NCI-H2227 (cell line): ENCODE results near the gene NHERF2.

ENCODE experiments used
- DNase-seq: peaks from one replicate; lab custom pipeline; 2025; ENCODE audit not compliant: unreplicated experiment; lab: John Stamatoyannopoulos, UW

NHERF2 gene

DNA sequence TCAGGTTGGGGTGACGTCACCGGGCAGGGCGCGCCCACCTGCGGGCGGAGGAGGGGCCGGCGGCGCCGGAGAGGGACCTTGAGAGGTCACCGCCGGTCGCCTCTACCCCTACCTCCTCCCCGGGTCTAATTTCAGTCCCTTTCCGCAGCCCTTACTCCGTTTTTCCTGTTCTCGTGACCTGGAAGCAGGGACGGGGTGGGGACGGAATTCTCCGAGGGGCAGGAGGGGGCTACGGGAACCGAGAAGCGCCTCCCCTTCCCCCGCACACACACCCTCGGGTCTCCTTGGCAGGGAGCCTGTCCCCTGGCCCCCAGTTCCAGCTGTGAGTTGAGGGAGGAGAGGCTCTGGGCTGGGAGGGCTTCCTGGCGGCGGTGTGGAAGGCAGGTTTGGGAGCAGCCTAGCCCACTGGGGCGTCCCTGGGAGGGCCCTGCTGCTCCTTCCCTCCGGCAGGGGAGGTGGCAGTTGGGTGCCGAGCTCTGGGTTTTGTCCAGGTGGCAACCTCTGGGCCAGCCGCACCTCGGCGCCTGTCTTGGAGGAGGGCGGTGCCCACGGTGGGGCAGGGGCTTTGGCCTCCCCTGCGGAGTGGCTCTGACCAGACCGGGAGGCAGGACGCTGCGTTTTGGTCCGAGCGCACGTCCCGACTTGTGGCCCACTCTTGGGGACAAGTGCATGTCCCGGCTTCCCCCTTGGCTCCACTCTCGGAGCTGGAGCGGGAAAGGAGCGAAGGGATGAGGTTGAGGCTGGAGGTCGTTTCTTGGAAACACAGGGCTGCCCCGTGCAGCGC lies 36.2 kb upstream of the NHERF2 start:
- peak; percentile 76 for DNase-seq

DNA sequence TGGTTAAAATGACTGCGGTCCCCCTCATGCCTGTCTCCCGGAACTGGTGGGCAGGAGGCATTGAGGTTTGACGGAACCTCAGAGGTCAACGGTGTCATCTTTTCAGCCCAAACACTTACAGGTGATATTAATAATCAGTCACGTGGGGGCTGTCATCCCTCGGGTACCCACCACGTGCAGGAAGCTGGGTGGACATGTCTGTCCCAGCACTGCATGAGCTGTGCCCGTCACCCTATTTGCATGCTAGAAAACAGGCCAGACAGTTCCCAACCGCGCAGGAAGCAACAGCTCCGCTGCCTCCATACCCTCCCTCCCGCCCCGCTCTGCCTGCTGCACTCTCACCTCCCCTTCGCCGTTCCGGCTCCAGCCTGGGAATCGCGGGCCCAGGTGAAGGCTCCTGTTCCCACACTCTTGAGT lies 35.6 kb upstream of the NHERF2 start:
- DNase-seq, result no peak

DNA sequence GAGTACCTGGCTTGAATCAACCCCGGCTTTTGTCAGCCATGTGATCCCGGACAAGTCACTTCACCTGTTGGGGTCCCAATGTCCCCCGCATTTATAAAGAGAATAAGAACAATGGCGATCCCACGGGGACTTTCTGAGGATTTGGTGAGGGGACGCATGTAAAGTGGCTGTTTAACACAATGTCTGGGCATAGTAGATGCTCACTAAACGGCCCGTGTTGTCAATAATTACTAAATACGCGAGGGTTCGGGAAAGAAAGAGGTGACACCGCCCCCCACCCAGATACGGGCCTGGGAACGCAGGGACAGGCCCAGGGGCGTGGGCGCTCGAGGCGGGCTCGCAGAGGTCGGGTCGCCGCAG lies 35.1 kb upstream of the NHERF2 start:
- DNase-seq, result no peak

DNA sequence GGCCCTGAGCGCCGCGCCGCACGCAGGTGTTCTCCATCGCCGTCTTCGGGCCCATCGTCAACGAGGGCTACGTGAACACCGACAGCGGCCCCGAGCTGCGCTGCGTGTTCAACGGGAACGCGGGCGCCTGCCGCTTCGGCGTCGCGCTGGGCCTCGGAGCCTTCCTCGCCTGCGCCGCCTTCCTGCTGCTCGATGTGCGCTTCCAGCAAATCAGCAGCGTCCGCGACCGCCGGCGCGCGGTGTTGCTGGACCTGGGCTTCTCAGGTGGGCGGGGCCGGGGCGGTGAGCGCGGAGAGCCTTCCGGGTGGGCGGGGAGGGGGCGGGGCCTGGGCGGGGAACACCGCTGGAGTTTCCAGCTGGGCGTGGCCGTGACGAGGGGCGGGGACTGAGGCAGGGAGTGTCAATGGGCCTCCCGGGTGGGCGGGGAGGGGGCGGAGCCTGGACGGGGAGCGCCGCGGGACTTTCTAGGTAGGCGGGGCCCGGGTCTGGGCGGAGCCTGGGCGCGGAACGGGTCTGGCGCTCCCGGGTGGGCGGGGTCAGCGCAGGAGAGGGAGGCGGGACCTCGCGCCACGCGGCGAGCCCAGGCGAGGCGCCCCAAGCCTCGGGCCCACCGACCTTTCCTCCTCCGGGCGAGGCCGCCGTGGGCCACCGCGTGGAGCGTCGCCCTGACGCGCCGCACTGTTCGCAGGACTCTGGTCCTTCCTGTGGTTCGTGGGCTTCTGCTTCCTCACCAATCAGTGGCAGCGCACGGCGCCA lies 34.6 kb upstream of the NHERF2 start:
- no peak for DNase-seq

DNA sequence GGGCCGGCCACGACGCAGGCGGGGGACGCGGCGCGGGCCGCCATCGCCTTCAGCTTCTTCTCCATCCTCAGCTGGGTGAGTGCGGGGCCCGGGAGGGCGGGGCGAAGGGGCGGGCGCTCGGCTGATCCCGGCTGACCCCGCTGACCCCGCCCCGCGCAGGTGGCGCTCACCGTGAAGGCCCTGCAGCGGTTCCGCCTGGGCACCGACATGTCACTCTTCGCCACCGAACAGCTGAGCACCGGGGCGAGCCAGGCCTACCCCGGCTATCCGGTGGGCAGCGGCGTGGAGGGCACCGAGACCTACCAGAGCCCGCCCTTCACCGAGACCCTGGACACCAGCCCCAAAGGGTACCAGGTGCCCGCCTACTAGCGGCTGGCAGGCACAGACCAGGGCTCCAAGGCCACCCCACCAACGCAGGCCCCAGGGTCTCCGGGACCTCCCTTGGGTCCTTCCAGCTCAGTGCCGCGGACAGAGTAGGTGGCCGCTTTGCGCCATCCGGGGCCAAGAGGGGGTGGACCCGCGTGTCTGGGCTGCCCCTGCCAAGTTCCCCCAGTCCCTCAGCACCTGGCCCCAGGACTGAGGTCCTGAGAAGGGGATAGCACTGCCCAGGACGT lies 33.9 kb upstream of the NHERF2 start:
- no peak for DNase-seq

DNA sequence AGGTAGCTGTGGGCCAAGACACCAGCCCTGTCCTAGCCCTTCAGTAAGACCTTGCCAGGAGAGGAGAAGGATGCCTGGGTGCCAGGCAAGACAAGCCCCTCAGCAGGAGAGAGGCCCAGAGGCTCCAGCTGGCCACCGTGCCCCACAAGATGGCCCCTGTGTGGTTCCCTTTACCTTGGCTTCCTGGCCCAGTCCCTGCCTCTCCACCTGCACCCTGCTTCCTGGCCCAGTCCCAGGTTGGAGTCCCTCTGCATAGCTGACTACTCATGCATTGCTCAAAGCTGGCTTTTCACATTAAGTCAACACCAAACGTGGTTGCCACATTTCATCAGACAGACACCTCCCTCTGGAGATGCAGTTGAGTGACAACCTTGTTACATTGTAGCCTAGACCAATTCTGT lies 33.0 kb upstream of the NHERF2 start:
- DNase-seq, result no peak

DNA sequence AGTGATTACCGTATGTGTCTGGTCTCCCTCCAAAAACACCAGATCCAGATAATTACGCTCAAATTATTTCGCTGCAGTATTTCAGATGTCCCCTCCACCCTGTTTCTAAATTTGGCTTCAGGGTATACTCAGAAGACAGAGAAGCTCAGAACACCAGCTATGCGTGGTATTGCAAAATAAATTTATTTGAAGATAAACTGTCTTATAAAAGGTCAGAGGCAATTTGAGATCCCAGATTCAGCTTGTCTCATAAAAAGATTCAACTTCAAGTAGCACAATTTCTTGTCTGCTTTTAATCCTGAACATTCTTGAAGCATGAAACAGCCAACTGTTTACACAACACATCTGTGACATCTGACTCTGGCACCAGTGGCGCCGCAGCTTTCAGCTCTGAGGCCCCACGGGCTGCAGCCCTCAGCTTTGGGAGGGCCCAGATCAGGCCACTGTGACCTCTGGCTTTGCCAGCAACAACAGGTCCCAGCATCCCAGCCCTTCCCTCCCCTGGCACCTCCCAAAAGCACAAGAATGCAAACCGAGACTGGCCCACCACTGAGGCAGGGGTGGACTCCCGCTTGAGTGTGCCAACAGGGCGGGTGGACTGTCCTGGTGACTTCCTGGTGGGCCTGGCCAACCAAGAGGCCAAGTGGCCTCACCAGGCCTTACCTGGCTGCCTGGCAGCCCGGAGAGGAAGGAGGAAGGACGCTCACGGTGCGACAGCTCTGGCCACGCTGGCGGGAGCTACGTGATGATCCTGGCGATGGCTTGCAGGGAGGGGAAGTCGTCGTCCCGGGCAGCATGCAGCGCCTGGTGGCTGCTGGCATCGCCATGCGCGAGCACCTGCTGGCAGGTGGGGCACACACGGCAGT lies 29.0 kb upstream of the NHERF2 start:
- DNase-seq, result no peak

DNA sequence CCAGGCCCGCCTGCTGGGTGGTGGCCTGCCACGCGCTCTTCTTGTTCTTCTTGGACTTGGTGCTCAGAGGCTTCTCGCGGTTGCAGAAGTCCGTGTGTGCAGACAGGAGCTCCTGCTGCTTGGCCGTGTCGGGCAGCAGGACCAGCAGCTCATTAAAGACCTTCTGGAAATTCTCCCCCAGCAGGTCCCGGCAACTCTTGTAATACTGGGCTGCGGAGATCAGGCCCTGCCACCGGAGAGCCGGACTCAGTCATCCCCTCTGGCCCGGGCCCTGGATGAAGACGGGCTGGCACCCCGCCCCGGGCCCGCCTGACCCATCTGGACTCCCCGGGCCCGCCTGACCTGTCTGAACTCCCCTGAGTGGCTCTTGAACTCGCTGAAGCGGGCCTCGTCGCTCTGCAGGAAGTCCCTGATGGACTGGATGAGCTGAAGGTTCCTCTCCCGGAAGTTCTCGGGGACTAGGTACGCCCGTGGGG lies 28.3 kb upstream of the NHERF2 start:
- no peak for DNase-seq

DNA sequence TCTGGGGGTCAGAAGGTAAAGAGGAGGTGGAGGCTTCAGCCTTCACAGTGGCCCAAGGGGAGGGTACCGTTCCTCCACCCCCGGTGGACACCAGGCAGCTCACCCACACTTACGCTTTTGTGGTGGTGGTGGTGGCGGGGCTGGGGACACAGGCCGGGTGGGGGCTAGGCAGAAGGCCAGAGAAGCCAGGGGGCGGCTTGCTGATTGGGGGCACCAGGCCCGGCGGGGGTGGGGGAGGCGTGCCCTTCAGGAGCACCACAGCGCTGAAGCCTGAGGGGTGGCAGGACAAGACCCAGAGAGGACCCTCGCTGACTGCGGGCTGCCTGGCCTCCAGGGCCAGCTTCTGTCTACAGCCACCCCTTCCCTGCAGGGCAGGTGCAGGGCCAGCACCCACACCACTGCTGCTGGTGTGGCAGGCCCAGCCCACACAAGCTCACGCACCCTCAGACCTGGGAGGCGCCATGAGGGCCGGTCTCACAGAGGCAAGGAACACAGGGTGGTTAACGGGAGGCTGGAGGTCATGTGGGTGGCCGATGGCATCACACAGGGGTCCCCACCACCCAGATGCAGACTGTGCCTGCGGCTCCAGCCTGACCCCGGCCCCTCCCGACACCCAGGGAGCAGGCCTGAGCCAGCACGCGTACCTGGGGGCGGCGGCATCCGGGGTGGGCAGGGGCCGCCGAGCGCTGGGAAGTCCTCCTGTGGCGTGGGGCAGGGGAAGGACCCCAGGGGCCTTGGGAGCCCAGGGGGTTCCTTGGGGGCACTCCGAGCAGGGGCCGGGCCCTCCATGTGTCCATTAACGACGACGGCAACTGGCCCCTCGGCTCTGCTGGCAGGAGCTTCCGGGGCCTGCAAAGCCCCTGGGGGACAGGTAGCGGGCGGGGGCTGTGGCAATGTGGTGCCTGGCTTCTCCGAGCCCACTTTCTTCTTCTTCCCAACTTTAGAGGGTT lies 27.6 kb upstream of the NHERF2 start:
- DNase-seq, result no peak

DNA sequence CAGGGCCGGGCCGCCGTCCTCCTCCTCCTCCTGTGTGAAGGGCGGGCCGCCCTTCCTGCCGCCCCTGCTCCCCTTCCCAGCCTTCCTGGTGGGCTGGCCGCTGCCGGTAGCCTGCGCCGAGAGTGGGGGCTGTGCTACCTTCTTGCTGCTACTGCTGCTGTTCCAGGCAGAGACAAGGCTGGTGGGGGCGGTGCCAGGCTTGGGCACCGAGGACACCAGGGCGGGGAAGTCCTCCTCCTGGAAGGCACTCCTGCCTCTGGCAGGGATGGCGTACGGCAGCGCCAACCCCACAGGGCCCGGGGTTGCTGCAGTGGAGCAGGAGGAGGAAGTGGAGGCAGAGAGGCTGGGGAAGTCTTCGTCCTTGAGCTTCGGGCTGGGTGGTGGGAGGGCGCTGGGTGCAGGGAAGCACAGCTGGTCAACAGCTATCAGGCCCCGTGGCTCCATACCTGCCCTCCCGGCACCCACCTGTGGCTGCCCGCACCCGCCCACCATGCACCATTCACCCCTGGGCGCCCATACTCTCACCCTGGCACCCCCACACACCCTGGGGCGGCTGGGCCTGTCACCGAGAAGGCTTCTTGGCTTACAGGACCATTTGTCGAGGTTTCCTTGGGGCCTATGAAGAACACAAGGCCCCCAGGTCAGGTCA lies 26.7 kb upstream of the NHERF2 start:
- DNase-seq, result no peak

DNA sequence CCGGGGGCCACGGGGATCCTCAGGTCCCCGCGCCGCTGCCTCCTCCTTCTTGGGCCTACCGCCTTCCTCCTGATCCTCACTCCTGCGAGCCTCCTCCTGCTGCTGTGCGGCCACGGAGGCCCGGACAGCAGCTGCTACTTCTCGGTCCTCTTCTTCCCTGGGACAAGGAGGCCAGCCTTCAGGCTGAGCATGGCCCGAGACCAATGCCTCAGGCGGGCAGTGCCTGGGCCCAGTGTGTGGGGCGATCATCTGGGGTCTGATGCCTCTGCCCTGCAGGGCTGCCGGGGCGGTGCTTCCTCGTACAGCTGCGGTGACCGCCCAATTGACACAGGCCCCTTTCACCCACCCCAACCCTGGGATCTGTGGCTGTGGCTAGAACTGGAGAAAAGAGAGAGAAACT lies 25.7 kb upstream of the NHERF2 start:
- DNase-seq, result no peak

DNA sequence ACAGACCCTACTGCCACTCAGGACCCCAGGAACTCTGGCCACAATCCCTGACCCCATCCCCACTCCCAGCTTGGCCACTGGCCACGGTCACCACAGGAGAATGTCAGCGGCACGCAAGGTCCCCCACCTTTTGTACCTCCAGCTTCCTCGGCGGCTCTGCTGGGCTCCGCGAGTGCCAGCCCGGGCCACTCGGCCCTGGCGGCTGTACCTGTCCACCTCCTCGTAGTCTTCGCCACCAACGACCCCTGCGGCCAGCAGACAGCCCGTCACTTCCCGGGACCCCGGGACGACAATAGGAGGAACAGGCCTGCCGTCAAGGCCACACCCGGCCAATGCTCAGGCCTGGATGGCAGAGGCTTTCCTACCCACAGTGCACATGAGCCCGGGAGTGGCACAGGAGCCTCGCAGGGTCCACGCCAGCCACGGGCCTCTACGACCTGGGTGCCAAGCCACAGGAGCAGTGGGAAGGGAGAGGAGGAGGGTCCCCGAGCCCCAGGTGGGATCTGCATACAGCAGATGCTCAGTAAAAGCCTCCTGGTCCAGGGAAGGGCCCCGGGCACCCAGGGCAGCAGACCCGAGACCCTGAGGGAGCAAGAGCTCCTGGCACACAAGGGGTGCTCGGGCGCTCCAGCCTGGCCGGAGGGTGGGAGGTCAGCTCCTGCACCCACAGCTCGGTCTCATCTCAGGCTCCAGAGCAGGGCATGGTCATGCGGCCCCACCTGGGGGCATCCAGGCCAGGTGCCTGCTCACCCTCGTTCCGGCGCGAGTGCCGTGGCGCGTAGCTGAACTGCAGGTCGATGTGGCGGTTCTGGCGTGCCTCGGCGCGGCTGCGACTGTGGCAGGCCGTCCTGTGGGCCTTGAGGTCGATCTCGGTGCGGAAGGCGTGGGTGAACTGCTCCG lies 25.0 kb upstream of the NHERF2 start:
- DNase-seq, result no peak

DNA sequence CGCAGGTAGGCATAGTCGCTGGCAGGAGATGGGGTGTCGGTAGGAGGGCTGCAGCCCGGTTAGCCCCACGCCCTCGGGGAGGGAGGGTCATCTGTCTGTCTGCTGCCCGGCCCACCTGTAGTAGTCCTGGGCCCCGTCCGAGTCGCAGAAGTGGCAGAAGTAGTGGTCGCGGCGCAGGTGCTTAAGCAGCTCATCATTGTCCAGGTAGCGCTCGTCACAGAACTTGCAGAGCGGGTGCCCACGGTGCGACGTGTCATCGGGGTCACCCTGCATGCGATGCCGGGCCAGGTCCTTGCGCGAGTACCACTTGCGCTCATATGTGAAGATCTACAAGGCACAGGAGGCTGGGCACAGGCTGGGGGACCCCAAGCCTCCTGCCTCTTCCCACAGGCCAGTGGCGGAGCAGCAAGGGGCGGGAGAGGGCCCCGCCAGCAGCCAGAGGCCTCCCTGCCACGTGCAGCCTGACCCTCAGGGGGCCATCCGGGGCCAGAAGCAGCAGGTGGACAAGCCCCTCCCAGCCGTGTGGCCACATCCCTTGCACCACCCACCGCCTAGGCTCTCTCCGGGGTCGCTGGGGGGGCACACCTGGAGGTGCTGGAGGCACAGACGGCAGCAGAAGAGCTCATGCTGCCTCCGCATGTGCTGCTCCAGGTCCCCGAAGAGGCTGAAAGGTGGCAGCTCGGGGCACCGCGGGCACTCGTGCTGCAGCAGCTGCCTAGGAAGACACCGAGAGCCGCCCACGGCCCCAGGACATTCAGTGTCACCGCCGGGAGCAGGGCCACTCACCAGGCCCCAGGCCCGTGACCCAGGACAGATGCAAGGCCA lies 24.1 kb upstream of the NHERF2 start:
- no peak for DNase-seq

DNA sequence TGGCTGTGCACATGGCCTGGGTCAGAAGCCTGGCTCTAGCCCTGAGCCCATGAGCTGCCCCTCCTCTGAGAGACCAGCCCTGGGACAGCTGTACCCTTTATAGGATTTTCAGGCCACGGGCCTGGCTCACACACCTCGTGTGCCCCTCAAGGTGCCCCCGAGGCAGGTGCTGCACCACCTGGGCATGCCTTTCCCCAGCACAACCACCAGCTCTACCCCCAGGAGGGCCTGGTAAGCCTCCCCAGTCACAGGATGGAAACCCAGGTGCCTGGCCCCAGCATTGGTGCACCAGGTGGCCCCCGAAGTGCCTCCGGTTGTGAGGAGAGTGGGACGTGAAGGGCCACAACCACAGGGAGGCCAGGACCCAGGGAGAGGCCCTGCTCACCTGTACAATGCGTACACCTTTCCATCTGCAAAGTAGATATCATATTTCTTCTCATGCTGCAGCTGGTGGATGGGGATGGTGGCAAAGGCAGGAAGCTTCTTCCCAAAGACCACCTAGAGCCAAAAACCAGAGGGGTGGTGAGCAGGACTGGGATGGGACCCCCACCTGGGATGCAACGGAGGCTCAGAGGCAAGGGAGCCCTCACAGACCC lies 23.4 kb upstream of the NHERF2 start:
- no peak for DNase-seq

DNA sequence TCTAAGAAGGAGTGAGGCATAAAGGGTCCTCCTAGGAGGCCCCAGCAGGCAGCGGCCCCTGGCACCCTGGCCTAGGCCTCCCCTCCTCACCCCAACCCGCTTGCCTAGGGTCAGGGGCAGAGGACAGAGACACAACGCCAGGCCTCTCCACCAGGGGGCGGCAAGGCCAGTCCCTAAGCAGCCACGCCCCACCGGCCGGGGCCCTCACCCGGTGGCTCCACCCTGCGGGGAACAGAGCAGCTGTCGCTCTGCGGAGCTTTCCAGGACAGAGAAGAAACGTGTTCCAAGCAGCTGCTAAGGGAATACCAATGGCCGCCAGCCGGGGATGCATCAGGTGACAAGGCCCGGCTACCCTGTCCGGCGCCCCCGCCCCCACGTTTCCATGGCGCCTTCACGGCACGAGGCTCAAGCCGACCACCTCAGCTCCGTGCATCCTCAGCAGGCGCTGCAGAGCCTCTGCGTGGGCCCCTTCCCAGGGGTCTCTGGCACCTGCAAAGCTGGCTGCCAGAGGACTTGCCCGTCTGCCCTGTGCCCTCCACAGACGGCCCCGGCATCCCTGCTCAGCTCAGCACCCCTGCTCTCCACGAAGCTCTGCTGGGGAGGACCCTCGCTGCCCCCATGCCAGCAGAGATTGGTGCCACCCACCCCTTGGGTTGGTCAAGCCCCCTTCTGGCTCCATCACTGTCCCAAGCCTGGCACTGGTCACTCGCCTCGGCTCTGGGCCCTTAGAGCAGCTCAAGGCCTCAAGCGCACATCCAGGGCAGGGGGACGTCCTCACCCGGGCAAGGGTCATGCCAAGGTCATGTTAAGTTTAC lies 22.7 kb upstream of the NHERF2 start:
- peak; percentile 95 for DNase-seq

DNA sequence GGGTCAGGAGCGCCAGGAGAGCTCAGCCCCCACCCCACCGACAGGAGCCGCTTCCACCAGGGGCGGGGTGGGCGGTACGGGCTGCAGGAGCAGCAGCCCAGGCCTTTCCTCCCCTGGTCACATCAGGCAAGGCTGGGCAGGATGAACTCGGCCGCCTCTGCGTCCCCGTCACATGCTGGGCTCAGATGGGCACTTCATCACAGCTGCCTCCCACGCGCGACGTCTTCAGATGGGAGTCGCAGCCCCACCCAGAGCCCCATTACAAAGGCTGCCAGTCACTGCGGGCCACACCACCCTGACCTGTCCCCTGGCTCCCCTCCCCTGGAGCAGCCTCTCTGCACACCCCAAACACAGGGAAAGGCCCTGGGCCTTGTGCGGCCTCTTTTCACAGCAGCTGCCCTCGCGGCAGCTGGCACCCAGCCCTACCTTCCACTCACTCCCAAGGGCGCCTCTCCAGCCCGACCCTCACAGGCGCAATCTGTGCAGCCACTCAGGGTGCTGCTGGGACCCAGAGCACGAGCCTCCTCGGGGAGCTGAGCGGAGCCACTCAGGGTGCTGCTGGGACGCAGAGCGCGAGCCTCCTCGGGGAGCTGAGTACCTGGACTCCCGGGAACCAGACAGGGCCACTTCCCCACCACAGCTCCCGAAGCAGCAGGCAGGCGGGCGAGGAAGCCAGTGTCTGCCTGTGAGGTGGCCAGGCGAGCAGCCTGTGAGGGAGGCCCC lies 21.7 kb upstream of the NHERF2 start:
- peak; percentile 44 for DNase-seq
